Mammary epithelial cell (primary cell): ENCODE data around the gene ATP1B1.

Source experiments
- EZH2 ChIP-seq: IDR thresholded peaks from 2 replicates; pipeline ENCODE4 v1.6.1; 2012; ENCODE audit warnings: low read length, inconsistent platforms, borderline replicate concordance
- TF ChIP-seq, protein P1 (sequence below), 2 donors: IDR thresholded peaks in 1 of 2; conservative IDR thresholded peaks in 1 of 2; 2 replicates each; pipeline ENCODE4 v1.5.1; 2011 to 2012; ENCODE audit warnings: inconsistent platforms in 2 of 2, low read length in 2 of 2, mild to moderate bottlenecking in 2 of 2, control low read depth in 1 of 2, low read depth in 1 of 2; ENCODE audit not compliant: insufficient read depth in 1 of 2; ENCODE audit errors: extremely low read depth in 1 of 2

DNA sequence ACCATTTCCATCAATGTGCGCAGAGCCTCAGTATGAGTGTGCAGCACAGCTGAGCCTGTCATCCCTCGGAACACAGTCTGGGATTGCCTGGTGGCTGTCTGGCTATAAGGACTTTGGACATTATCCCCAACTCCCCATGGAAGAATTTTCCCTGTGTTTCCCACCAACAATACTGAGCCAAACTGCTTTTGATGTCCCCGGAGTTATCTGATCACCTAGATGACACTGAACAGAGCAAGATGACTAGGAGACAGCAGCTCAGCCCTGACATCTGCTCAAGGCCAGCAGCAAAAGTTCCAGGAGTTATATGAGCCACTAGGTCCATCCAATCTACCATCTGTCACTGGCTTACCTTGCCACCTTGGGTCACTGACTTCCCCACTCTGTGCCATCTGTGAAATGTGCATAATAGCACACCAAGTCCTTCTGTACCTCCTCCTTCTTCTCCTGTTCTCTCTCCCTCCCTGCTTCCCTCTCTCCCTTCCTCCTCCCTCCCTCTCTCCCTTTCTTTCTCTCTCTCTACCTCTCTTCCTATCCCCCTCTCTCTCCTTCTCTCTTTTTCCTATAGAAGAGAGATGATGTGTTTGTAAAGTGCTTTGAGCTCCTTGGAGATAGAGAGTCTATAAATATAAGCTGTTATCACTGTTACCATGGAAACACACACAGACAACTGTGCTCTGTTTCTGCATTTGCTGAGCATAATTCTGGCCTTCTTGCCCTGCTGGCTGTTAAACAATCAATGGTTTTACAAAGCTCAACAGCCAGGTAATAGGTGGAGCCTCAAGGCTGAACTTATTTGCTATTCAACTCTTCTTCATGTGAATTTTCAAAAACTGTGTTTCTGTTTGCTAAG, 19.7 kb upstream of the ATP1B1 start:
- TF ChIP-seq, protein P1, sequence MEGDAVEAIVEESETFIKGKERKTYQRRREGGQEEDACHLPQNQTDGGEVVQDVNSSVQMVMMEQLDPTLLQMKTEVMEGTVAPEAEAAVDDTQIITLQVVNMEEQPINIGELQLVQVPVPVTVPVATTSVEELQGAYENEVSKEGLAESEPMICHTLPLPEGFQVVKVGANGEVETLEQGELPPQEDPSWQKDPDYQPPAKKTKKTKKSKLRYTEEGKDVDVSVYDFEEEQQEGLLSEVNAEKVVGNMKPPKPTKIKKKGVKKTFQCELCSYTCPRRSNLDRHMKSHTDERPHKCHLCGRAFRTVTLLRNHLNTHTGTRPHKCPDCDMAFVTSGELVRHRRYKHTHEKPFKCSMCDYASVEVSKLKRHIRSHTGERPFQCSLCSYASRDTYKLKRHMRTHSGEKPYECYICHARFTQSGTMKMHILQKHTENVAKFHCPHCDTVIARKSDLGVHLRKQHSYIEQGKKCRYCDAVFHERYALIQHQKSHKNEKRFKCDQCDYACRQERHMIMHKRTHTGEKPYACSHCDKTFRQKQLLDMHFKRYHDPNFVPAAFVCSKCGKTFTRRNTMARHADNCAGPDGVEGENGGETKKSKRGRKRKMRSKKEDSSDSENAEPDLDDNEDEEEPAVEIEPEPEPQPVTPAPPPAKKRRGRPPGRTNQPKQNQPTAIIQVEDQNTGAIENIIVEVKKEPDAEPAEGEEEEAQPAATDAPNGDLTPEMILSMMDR (conservative IDR thresholded peaks at IDR 0.05 in 1 of 2, IDR thresholded peaks at IDR 0.05 in 1 of 2; ENCODE audit: extremely low read depth in 1 of 2, insufficient read depth in 1 of 2, low read depth in 1 of 2, low read length in 2 of 2): no peak
- no peak for TF ChIP-seq EZH2
